ENCODE results near the gene HSD17B1.

- TF ChIP-seq, protein P1, sequence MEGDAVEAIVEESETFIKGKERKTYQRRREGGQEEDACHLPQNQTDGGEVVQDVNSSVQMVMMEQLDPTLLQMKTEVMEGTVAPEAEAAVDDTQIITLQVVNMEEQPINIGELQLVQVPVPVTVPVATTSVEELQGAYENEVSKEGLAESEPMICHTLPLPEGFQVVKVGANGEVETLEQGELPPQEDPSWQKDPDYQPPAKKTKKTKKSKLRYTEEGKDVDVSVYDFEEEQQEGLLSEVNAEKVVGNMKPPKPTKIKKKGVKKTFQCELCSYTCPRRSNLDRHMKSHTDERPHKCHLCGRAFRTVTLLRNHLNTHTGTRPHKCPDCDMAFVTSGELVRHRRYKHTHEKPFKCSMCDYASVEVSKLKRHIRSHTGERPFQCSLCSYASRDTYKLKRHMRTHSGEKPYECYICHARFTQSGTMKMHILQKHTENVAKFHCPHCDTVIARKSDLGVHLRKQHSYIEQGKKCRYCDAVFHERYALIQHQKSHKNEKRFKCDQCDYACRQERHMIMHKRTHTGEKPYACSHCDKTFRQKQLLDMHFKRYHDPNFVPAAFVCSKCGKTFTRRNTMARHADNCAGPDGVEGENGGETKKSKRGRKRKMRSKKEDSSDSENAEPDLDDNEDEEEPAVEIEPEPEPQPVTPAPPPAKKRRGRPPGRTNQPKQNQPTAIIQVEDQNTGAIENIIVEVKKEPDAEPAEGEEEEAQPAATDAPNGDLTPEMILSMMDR (conservative IDR thresholded peaks at IDR 0.05; ENCODE audit: low read depth, low read length): no peak
- no peak for TF ChIP-seq EZH2 (IDR thresholded peaks at IDR 0.05; ENCODE audit: low read length, unreplicated experiment)
- TF ChIP-seq EZH2phosphoT487 (IDR thresholded peaks at IDR 0.05; ENCODE audit: borderline replicate concordance, low read length): no peak
Observed at GRCh38 chr17:42566215-42566882, 13.6 kb downstream of the HSD17B1 start.

Measured in PC-3 (cell line).